DMS53 (cell line): ENCODE measurements around the gene ARPC1A.

Source experiments
- DNase-seq: peaks from one replicate; lab custom pipeline; 2025; lab: John Stamatoyannopoulos, UW

The ARPC1A gene

DNA sequence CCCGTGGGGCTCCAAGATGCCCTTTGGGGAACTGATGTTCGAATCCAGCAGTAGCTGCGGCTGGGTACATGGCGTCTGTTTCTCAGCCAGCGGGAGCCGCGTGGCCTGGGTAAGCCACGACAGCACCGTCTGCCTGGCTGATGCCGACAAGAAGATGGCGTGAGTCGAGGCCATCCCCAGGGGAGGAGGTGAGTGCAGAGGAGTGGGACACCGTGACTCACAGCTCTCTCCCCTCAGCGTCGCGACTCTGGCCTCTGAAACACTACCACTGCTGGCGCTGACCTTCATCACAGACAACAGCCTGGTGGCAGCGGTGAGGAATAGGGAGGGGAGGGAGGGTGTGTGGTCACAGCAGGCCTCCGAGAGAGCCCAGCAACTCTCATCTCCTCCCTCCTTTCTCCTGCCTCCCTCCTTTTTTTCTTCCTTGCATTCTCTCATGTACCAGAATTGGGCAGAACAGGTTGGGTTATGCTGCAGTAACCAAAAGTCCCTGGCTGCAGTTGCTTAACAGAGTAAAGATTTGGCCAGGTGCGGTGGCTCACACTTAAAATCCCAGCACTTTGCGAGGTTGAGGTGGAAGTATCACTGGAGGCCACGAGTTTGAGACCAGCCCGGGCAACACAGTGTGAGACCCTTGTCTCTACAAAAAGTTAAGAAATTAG, 65.4 kb downstream of the ARPC1A start:
- DNase-seq = peak; percentile 43

DNA sequence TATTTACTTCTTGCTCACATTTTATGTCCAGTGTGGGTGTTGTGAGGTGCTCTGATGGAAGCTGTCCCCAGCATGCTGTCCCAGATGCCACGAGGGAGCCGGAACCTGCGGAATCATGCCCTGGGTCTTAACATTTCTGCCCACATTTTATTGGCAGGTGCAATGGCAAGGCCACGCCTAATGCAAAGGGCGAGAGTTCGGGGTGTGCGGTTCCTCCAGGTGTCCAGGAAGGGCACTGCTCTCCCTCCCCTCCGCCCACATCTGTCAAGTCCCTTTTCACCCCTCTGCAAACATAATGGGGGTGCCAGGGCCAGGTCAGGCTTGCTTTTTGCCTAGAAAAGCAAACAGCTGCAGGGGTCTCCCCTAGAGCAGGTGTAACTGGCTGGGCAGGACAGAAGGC, 66.3 kb downstream of the ARPC1A start:
- DNase-seq = peak; percentile 70

DNA sequence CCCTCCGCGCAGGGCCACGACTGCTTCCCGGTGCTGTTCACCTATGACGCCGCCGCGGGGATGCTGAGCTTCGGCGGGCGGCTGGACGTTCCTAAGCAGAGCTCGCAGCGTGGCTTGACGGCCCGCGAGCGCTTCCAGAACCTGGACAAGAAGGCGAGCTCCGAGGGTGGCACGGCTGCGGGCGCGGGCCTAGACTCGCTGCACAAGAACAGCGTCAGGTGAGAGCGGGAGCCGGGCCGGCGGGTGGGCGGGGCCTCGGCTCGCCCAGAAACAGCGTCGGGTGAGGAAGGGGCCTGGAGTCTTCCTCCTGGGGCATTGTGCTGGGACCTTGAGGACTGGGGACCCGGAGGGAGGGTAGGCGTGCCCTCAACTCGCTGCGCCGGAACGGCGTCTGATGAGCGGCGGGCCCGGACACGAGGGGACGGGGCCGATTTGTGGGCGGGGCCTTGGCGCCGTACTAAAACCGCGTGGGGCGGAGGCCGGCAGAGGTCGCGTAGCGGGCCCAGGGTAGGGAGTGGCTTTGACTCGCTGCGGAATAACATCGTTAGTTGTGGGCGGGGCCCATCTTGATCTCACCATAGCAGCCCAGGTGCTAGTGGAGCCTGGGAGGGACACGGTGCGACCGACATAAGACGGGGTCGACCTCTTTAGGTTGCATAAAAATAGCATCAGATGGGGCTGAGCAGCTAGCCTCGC, 67.1 kb downstream of the ARPC1A start:
- peak; percentile 98 for DNase-seq

DNA sequence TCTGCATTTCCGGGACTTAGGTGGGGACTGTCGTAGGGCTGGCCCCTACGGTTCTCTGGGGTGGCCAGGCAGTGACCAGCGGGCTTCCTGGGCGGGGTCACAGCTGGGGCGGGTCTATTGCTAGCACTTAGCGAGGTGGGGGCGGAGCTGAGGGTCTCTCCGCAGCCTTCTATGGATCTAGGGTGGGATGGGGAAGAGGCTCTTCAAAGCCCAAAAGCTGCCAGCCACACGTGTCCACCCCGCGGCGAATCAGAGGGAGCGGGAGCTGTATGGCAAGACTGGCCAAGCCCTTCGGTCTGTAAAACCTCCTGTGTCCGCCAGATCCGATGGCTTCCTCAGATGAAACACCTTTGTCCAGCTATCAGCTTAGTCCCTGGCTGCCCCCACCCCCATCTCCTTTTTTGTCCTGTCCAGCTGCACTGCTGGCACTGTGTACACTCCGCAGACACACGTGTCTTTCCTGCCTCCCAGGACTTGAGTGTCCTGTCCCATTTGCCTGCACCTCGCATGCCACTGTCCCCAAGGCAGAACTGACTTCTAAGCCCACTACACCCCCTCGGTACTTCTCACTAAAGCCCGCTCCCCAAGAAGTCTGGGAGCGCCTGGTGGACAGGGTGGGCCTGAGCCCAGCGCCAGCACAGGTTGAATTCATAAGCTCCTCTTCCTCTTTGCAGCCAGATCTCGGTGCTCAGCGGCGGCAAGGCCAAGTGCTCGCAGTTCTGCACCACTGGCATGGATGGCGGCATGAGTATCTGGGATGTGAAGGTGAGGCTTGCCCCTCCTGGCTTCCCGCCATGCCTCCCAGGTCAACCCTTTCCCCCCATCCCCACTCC, 67.9 kb downstream of the ARPC1A start:
- peak; percentile 97 for DNase-seq

DNA sequence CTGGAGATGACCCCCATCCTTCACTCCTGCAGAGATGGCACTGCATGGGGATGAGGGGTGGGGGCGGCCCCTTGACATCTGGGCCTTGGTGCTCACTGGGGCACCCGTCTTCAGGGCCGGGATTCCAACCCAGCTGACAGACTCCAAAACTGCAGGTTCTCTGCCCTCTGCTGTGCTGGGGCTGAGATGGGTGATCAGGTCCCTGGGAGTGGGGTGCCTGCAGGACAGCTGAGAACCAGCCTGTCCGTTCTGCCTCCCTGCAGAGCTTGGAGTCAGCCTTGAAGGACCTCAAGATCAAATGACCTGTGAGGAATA, 68.4 kb downstream of the ARPC1A start:
- peak; percentile 50 for DNase-seq

DNA sequence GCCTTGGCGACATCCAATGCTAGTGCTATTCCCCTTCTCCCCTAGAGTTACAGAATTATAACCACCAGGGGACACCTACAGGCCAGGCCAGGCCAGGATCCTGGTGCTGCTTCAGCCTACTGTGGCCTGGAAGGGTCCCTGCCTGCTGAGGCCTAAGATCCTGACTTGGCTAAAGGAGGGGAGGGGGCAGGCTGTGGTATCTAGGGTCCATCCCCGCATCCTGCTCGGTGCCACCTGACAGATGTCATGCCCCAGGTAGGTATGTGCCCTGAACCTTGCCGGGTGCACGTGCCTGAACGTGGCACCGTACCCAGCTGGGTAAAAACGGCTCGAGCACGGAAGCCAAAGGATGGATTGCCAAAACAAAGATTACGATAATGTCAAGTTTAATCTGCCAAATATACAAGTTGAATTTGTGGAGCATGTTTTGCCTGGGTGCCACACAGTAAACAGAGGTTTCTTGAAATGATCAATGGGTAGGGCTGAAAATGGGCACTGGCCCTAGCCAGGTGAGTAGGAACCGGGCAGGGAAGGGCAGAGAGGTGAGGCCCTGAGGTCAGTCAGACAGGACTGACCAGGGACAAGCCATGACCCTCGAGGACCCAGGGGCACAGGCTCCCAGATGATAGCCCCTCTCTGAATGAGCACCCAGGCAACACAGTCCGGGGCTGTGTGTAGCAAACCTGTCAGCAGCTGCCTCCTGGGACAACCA, 70.1 kb downstream of the ARPC1A start:
- peak; percentile 30 for DNase-seq

DNA sequence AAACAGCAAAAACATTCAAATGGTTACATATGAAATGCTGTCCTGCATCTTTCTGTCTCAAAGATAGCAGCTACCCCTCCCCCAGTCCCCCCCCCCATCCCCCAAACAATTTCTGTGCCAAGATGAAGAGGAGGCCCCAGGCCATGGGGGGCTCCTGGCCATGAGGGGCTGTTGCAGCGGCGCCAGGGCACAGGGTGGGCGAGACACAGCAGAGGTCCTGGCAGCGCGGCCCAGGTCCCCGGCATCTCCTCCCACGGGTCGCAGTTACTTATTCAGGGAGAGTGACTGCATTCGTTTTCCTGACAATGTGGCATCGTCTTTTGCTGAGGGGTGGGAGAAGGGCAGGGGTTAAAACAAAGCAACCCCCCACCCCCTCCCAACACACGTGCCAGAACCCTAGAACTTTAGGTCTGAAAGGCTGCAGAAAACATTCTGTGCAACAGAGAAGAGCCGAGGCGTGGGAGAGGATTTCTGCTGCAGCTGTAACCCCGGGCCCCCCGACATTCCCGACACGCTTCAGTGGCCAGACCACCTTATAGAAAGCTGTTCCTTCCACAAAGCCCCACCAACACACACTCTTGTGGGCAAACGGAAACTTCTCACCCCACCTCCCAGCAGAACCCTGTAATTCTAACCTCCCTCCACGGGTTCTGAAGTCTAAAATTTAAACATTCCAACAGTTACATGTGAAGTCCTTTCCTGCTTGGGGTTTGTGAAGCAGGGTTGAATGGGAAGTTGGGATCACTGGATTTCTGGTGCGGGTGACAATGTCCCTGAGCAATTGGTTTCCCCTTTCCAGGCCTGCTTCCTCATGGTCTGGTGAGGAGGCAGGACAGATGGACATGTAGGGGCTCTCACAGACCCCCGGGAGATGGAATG, 71.0 kb downstream of the ARPC1A start:
- no peak for DNase-seq

DNA sequence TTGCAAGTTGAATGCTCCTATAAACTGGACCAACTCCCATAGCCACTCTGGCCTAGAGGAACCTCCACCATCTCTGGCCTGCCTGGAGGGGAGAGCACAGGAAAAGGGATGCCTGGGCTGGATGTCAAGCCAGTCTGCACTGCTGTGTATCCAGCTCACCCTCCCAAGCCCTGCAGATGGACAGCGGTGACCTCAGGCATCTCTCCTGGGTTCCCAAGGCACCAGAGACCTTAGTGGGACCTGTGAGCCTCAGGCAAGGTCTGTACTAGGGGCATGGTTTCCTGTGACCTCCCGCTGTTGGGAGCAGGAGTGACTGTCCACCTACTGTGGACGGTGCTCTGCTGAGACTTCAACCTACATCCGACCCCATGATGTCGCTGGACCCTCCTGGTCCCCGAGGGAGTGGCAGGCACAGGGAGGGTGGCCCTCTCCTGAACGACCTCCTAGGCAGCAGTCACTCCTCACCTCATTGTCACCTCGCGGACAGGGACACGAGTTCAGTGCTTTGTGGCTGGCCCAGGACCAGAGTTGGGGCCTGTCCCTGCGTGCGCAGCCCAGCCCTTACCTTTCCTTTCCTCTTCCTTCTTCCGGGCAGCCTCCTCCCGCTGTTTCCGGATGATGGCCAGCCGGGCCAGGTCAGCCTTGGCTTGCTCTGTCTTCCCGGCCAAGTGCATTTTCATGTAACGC, 71.7 kb downstream of the ARPC1A start:
- peak; percentile 30 for DNase-seq

DNA sequence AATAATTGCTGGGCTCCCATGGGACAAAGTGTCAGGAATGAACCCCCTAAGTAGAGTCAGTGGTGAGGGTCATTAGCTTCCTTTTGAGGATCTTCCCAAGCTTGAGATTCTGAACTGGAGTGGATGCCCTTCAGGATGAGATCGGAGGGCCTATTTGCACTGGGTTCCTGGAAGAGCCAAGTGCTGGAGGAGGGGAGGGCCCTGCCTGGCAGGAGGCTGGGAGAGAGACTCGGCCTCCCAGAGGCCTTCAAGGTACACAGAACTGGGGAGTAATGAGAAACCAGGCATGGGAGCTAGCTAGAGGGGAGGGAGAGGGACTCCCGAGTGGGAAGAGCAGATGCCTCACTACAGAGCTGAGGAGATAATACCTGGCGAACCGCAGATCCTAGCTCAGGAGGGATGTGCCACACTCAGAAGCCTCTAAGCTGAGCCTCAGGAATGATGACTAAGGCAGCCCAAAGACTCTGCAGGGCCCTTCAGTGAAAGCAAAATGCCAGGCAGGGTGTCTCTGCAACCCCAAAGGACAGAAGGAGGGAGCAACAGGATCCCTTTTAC, 73.3 kb downstream of the ARPC1A start:
- DNase-seq = peak; percentile 31

DNA sequence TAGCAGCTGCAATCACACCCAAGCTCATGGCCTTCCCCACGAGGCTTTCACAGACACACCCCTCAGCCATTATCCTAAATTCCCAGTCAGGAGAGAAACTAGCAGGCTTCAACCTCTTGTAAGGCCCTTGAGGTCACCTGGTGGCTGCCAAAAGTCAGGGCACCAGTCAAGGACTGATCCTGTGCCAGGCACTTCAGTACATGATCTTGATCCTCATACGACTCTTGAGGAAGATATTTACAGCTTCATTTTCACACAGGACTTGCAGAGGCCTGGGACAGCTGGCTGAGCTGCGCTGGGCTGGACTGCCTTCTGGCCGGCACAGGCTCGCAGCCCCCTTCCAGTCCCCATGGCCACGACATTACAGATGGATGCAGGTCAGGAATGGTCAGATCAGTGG, 73.9 kb downstream of the ARPC1A start:
- no peak for DNase-seq

DNA sequence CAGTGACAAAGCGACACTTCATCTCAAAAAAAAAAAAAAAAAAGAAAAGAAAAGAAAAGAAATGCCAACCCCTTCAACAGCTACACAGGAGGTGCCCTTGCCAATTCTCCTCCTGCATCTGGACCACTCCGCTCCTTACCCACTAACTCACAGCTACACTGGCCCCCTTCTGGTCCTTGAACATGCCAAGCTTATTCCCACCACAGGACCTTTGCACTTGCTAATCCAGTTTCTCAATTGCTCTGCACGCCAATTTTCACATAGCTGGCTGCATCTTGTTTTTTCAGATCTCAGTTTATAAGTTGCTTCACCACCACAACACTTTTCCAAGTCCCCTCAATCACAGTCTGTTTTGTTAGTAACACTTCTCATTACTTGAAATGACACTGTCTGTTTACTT, 77.2 kb downstream of the ARPC1A start:
- no peak for DNase-seq

DNA sequence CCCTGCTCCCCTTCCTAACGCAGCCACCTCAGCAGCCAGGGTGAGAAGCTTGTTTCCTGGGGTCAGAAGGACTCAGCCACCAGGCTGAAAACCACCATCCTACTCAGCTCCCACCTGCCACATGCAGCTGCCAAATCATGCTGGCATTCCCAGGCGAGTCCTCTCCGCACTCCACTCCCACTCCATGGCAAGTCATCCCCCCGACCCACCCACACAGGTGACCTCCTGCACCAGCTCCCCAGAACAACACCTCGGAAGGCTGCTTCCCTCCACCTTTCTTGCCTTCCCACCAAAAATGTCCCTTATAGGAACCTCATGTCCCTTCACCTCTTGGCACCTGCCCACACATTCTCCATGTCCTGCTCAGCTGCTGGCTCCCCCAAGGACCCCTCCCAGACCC, 78.1 kb downstream of the ARPC1A start:
- DNase-seq = no peak

DNA sequence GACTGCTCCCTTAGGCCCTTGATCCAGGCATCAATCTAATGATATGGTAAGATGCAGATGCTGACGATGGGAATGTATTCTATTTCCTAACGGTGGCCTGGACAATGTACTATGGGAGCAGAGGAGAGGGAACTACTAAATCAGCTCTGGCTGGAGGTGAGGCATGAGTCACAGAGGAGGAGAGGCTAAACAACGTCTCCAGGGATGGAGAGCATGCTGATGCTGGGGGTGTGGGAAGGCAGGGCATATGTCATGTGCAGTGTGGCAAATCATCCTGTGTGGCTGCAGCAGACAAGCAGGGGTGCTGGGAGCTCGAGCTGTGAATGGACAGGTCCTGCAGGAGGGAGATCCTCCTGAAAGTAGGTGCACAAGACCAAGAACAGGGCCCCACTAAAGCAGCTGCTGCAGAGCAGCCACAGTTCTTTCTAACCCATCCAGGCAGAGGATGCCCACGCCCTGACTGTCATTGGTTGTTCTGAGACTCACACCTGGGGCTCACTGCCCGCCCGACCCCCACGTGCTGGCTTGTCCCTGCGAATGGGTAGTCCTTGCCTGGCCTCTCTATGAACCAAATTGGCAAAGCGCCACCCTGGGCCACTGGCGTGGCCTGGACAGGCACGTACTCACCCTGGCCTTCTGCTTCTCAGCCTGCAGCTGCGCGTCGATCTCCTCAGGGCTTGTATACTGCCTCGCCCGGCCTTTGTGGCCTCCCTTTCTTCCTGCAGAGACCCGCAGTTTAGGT, 78.7 kb downstream of the ARPC1A start:
- no peak for DNase-seq

DNA sequence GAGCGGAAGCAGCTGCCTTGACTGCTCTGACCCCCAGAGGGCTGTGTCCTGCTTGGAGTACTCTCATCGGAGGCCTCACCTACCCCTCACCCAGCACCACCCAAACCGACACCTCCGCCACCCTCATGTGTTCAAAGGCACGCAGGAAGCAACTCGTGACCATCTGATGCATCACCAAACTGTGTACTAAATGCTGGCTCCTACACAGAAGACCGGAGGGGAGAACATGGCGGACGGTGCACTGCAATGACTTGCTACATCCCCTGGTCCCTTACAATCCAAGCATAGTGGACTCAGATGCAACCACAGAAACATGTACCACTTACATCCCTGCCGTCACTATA, 79.3 kb downstream of the ARPC1A start:
- DNase-seq = no peak

DNA sequence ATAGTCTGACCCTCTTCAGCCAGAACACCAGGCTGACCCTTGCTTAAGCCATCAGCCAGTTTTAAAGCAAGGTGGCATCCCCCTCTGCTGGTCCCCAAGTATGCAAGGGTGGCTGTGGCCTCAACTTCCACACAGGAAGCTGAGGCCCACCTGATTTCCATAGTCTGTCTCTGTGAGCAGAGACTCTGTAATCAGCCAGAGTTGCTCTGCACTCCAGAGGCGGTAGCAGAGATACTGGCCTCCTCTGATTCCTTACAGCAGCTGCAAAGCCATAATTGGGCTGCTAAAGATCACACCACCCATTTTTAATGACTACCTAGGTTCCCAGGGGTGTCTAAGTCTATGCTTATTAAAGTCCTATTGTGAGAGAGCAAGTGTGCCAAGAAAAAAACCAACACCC, 80.9 kb downstream of the ARPC1A start:
- no peak for DNase-seq

DNA sequence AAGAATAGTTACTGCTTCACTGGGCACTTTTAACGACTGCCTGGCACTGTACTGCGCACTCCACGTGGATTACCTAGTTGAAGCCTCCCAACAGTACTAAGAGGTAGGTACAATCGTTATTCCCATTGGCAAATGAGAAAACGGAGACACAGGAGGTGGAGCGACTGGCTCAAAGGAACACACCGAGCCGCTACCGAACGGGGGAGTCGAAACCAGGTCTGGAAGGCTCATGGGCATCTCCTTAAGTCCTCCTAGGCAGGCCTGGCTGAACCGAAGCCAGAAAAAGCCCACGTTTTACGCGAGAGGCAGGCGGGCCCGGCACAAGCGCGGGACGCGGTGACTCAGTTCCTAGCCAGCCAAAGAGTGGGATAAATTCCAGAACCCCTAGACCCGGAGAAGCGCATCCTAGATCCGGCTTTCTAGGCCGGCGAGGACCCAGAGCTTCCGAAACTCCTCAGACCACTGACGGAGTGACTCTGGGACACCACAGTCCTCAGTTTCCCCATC, 82.2 kb downstream of the ARPC1A start:
- DNase-seq = peak; percentile 77

DNA sequence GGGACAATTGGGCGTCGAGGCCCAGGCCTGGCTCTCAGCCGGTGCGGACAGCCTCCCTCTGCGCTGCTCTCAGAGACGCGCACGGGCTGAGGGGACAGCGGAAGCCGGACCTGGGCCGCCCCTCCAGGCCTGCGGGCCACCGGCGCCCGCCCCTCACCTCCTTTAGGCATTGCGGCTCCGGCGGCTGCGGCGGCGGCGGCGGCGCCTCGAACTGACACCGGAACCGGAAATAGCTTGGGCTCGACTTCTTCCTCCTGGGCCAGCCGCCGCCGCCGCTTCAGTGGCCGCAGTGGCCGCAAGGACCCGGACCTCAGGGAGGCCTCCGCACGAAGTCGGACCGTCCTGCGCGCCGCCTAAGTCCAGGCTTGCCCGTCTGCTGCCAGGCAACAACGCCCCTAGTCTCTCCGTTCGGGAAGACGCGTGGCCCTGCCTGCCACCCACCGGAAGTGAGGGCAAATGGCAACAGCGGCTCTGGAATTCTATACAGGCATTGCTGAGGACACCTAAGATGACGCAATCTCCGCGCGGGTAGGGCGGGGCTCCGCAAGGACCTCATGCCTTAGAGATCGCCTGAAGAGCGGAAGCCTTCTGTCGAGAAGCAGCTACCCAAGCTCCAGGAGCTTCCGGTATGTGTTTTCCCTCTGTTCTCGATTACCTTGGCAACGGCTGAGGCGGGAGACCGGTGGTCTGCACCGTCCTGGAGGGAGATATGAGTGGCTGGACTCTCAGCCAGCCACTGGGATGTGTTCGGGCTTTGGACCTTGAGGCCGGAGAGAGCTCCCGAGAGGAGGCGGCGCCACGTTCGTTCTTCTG, 82.9 kb downstream of the ARPC1A start, which contains the start of the genes BUD31 and PDAP1:
Gene BUD31, plus strand, starts transcription at position 591 of the 813 bp plus-strand sequence. CDS start 2,124 bp downstream, outside the sequence.
Gene PDAP1, minus strand, starts transcription at position 219 of the 813 bp plus-strand sequence. Its CDS starts 49 bp downstream, at position 170.
- peak; percentile 98 for DNase-seq

DNA sequence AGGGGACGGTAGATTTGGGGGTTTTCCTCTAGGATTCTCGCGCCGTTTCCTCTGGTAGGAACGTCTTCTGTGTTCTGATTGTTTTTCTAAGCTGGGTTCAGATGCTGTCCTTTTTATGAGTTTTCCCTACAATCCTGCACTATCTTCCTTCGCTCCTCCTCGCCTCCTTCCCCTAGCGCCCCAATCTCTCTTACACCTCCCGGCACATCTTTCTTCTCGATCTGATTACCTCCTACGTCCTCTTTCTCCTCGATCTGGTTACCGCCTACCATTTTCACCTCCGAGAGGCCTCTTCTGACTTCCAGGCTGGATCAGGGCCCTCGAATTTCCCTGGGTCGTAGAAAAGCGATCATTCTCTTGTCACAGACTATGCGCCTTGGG, 83.5 kb downstream of the ARPC1A start:
- peak; percentile 63 for DNase-seq

DNA sequence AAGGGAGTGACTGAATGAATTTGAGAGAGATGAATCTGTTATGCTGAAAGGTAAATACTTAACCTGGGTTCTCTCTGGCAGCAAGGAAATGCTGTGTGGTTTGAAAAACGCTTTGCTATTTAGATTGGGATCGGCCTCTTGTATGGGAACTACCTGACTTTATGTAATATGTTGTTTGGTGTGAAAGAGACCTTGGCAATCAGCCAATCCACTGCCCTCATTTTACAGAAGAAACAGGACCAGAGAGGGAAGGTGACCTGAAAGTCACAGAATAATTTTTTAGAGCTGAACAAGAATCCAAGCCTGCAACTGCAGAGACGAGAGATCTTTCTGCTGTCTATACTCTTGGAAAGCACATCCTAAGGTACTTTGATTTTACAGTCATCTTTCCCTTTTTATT, 84.1 kb downstream of the ARPC1A start:
- DNase-seq = peak; percentile 48
